ENCODE results near the gene FURIN. TPM values are rescaled to one million over a fixed set of nuclear protein-coding genes. Genes with fewer than 3 reads are reported as not detected.

Gene FURIN
- total RNA-seq, 1 experiment from 2014 or later: 35.1 TPM

- no peak overlapping the region for H2AFZ ChIP-seq (ENCODE audit: low read length)
- no CpG with 5 or more reads among the region's 5 CpGs for WGBS (ENCODE audit: extremely low coverage, insufficient read length, low lambda C conversion rate)
- TF ChIP-seq, protein P1, sequence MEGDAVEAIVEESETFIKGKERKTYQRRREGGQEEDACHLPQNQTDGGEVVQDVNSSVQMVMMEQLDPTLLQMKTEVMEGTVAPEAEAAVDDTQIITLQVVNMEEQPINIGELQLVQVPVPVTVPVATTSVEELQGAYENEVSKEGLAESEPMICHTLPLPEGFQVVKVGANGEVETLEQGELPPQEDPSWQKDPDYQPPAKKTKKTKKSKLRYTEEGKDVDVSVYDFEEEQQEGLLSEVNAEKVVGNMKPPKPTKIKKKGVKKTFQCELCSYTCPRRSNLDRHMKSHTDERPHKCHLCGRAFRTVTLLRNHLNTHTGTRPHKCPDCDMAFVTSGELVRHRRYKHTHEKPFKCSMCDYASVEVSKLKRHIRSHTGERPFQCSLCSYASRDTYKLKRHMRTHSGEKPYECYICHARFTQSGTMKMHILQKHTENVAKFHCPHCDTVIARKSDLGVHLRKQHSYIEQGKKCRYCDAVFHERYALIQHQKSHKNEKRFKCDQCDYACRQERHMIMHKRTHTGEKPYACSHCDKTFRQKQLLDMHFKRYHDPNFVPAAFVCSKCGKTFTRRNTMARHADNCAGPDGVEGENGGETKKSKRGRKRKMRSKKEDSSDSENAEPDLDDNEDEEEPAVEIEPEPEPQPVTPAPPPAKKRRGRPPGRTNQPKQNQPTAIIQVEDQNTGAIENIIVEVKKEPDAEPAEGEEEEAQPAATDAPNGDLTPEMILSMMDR (conservative IDR thresholded peaks at IDR 0.05): no peak; the same call in 2 of the 3 replicates
Measured at GRCh38 chr15:90932660-90932991, 64.2 kb downstream of the FURIN start.

More at GRCh38 chr15:90932660-90932991, 64.2 kb downstream of the FURIN start:
- peaks cover 11% of the 10 kb centered on the region for H3K27me3 Mint-ChIP-seq (ENCODE audit: low read depth)
- DNase-seq: no peak
- Histone ChIP-seq H3T11ph (ENCODE audit: low read length) (no peak overlapping the region), H3K27me3 (ENCODE audit: insufficient read depth, low read length) (no peaks in the 10 kb centered on the region), H2BK5ac (ENCODE audit: insufficient read length, low read length) (no peak overlapping the region), H4K8ac (replicated peaks; ENCODE audit: insufficient read length, low read depth, low read length) (no peak overlapping the region), H3K4ac (ENCODE audit: low read depth, low read length) (no peak overlapping the region), H3K23ac (ENCODE audit: insufficient read length, low read depth, low read length) (no peak overlapping the region), H3K9ac (ENCODE audit: extremely low read depth, insufficient read length, low read length) (no peak overlapping the region), H2BK20ac (ENCODE audit: low read depth, low read length, poor library complexity, severe bottlenecking) (no peak overlapping the region), H4K5ac (ENCODE audit: insufficient read length, low read depth, low read length) (no peak overlapping the region), H3K23me2 (ENCODE audit: insufficient read length, low read depth, low read length, poor library complexity, severe bottlenecking) (peaks cover 14% of the 10 kb centered on the region), H3K4me2 (ENCODE audit: insufficient read depth, insufficient read length, low read length) (no peak overlapping the region), H3K9me3 (ENCODE audit: control insufficient read depth, low read depth, low read length) (no peaks in the 10 kb centered on the region), H3K27ac (ENCODE audit: insufficient read length, low read depth, low read length) (no peak overlapping the region), H2BK12ac (ENCODE audit: insufficient read length, low read depth, low read length) (no peak overlapping the region), H2BK15ac (ENCODE audit: low read depth, low read length) (no peak overlapping the region), H3K79me1 (ENCODE audit: insufficient read depth, low read depth, low read length, poor library complexity, severe bottlenecking) (no peaks in the 10 kb centered on the region), H2AK5ac (ENCODE audit: insufficient read length, low read length) (no peak overlapping the region), H3K4me1 (ENCODE audit: insufficient read depth, low read length) (no peaks in the 10 kb centered on the region), H4K91ac (ENCODE audit: insufficient read length, low read depth, low read length) (no peak overlapping the region), H4K20me1 (ENCODE audit: control insufficient read depth, insufficient read depth, insufficient read length) (no peaks in the 10 kb centered on the region), H3K14ac (ENCODE audit: insufficient read depth, low read length) (no peak overlapping the region), H2BK120ac (ENCODE audit: low read depth, low read length, poor library complexity, severe bottlenecking) (no peak overlapping the region), H3K56ac (ENCODE audit: insufficient read length, low read depth, low read length) (no peak overlapping the region), H3K18ac (ENCODE audit: insufficient read length, low read depth, low read length) (no peak overlapping the region), H3K79me2 (ENCODE audit: insufficient read depth, low read length) (no peaks in the 10 kb centered on the region; the same call in 1 of the 2 replicates)
- H3K36me3 Mint-ChIP-seq (ENCODE audit: insufficient read depth in 1 of 3, low read depth in 3 of 3): peaks cover 4 to 12% (median 7%) of the 10 kb centered on the region in 3 experiments; a peak in 6 of 7 replicates
- no peak overlapping the region for H3K27ac Mint-ChIP-seq
- H3K9me3 Mint-ChIP-seq: no peaks in the 10 kb centered on the region; a peak in 2 of 5 replicates
- H3K4me1 Mint-ChIP-seq: peaks cover 21 to 26% of the 10 kb centered on the region in 2 experiments
- peak overlapping the region; percentile 90 to 94 for H3K4me3 Mint-ChIP-seq

Other genes with a start within 250 kb of the FURIN start
- 41.3 and 43.4 TPM in 2 replicates for gene BLM, start 151.2 kb upstream of the FURIN start, total RNA-seq (2021)
- gene FES, start 15.9 kb downstream of the FURIN start, total RNA-seq (2021): 6.5 and 6.7 TPM in 2 replicates
- 25.3 and 27.4 TPM in 2 replicates for gene MAN2A2, start 34.7 kb downstream of the FURIN start, total RNA-seq (2021)
- 13.2 and 13.3 TPM in 2 replicates for gene HDDC3, start 64.0 kb downstream of the FURIN start, total RNA-seq (2021)
- gene UNC45A, start 66.7 kb downstream of the FURIN start, total RNA-seq (2021): 84.3 and 84.6 TPM in 2 replicates
- 20.6 and 22.8 TPM in 2 replicates for gene RCCD1, start 86.3 kb downstream of the FURIN start, total RNA-seq (2021)
- gene PRC1, start 125.9 kb downstream of the FURIN start, total RNA-seq (2021): 70.5 and 75.7 TPM in 2 replicates
- 16.3 and 21.1 TPM in 2 replicates for gene VPS33B, start 154.0 kb downstream of the FURIN start, total RNA-seq (2021)
- 0.07 TPM in 1 of 2 replicates, not detected in the other for gene SV2B, start 231.7 kb downstream of the FURIN start, total RNA-seq (2021)